ENCODE measurements around the gene CLDN16. TPM values are rescaled to one million over a fixed set of nuclear protein-coding genes. Genes with fewer than 3 reads are reported as not detected.

Gene CLDN16
- total RNA-seq, 2 donors from 2014 or later: 0.45 TPM; not detected in 1

- intact Hi-C loops (cut with DNase I): no loop called here
- DNase-seq (ENCODE audit: low spot score): no peak
- no peaks in the 10 kb centered on the region for H3K27me3 ChIP-seq (replicated peaks; ENCODE audit: insufficient read depth)
- H3K36me3 ChIP-seq: no peaks in the 10 kb centered on the region
- TF ChIP-seq POLR2A (IDR thresholded peaks at IDR 0.05) (no peak), POLR2AphosphoS5 (IDR thresholded peaks at IDR 0.05) (no peak), CTCF (IDR thresholded peaks at IDR 0.05) (no peak)
- H3K27ac ChIP-seq: peak overlapping the region; percentile 29 to 46
- H3K9me3 ChIP-seq: no peaks in the 10 kb centered on the region
- no peak overlapping the region for H3K4me3 ChIP-seq
- no peaks in the 10 kb centered on the region for H3K4me1 ChIP-seq (replicated peaks)
Observed at GRCh38 chr3:190368881-190369280, 19.1 kb upstream of the CLDN16 start.

- Histone ChIP-seq H3K4me1 (replicated peaks) (no peaks in the 10 kb centered on the region), H3K9me3 (no peaks in the 10 kb centered on the region), H3K4me3 (no peak overlapping the region), H3K36me3 (no peaks in the 10 kb centered on the region), H3K27ac (peak overlapping the region in 1 of 2 donors; percentile 52), H3K27me3 (replicated peaks; ENCODE audit: insufficient read depth) (no peaks in the 10 kb centered on the region)
- no peak for TF ChIP-seq POLR2A (IDR thresholded peaks at IDR 0.05)
- TF ChIP-seq POLR2AphosphoS5 (IDR thresholded peaks at IDR 0.05): peak; percentile 83
- no peak for TF ChIP-seq CTCF (IDR thresholded peaks at IDR 0.05)
- intact Hi-C loops (cut with DNase I): no loop called here
- WGBS: 48% methylated on average over 5 of the region's 5 CpGs
- DNase-seq (ENCODE audit: low spot score): peak; percentile 62
Observed at GRCh38 chr3:190369668-190370295, 18.2 kb upstream of the CLDN16 start.

DNA sequence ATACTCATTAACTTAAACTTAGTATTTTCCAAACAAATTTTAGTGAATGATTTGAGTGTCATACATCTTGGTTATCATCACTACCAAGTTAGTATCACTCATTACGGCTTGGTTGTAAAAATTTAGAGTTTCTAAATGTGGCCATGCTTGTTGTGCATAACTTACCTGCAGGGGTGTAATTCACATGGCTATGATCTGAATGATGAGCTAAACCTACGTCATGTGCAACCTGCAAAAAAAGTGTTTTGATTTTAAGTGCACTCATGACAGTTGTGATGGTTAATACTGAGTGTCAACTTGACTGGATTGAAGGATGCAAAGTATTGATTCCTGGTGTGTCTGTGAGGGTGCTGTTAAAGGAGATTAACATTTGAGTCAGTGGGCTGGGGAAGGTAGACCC is 17.6 kb upstream of the CLDN16 start:
- Histone ChIP-seq H3K4me1 (replicated peaks) (no peaks in the 10 kb centered on the region), H3K27me3 (replicated peaks; ENCODE audit: insufficient read depth) (no peaks in the 10 kb centered on the region), H3K4me3 (no peak overlapping the region), H3K36me3 (no peaks in the 10 kb centered on the region), H3K9me3 (no peaks in the 10 kb centered on the region), H3K27ac (peak overlapping the region in 1 of 2 donors; percentile 52)
- intact Hi-C loops (cut with DNase I): no loop called here
- 92% methylated on average over 2 of the region's 2 CpGs for WGBS
- TF ChIP-seq CTCF (IDR thresholded peaks at IDR 0.05) (no peak), POLR2AphosphoS5 (IDR thresholded peaks at IDR 0.05) (no peak), POLR2A (IDR thresholded peaks at IDR 0.05) (no peak)
- no peak for DNase-seq (ENCODE audit: low spot score)

GRCh38 chr3:190371152-190371551 is 16.8 kb upstream of the CLDN16 start:
- Histone ChIP-seq H3K4me1 (replicated peaks) (no peaks in the 10 kb centered on the region), H3K36me3 (no peaks in the 10 kb centered on the region), H3K4me3 (no peak overlapping the region), H3K27ac (no peak overlapping the region), H3K9me3 (no peaks in the 10 kb centered on the region), H3K27me3 (replicated peaks; ENCODE audit: insufficient read depth) (no peaks in the 10 kb centered on the region)
- TF ChIP-seq POLR2AphosphoS5 (IDR thresholded peaks at IDR 0.05): no peak
- TF ChIP-seq POLR2A (IDR thresholded peaks at IDR 0.05): no peak
- TF ChIP-seq CTCF (IDR thresholded peaks at IDR 0.05): no peak
- intact Hi-C loops (cut with DNase I): no loop called here
- 45% methylated on average over 2 of the region's 2 CpGs for WGBS
- DNase-seq (ENCODE audit: low spot score): no peak

DNA sequence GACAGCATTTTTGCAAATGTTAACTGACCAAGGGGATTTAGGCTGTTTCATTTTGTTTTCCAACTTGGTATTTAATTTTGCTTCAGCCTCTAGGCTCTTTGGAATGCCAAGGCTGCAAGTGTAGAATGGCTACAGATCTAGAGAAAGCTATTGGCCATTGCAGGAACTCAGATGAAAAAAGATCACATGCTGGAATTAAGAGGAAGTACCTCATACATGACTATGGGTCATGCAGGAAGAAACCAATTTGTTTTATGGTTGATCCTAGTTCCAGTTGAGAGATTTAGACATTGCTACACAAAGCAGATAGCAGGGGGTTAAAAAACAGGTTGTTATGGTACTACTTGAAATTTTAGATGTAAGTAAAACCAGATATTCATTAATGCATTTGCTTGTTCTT is 12.7 kb upstream of the CLDN16 start:
- no peak for DNase-seq (ENCODE audit: low spot score)
- no peaks in the 10 kb centered on the region for H3K36me3 ChIP-seq
- no peaks in the 10 kb centered on the region for H3K4me1 ChIP-seq (replicated peaks)
- no peak overlapping the region for H3K4me3 ChIP-seq
- no peak for TF ChIP-seq POLR2AphosphoS5 (IDR thresholded peaks at IDR 0.05)
- TF ChIP-seq POLR2A (IDR thresholded peaks at IDR 0.05): no peak
- no peak for TF ChIP-seq CTCF (IDR thresholded peaks at IDR 0.05)
- no peak overlapping the region for H3K27ac ChIP-seq
- intact Hi-C loops (cut with DNase I): no loop called here
- no peaks in the 10 kb centered on the region for H3K9me3 ChIP-seq
- no peaks in the 10 kb centered on the region for H3K27me3 ChIP-seq (replicated peaks; ENCODE audit: insufficient read depth)

Measured in prostate gland (tissue), 2 donors.